Mesendoderm (in vitro differentiated cells): ENCODE data around the gene CPA5.

ENCODE experiments used
- DNase-seq: peaks from one replicate; pipeline ENCODE4 v3.0.0; 2013
- H2AK5ac ChIP-seq: 2 replicates; pipeline ENCODE4 v1.6.1; 2013; ENCODE audit warnings: low read length, inconsistent platforms
- H2BK120ac ChIP-seq: 2 replicates; pipeline ENCODE4 v1.6.1; 2013; ENCODE audit warnings: low read depth, mild to moderate bottlenecking, low read length, moderate library complexity, mixed read lengths
- H2BK15ac ChIP-seq: replicated peaks from 2 replicates; pipeline ENCODE4 v1.6.1; 2013; ENCODE audit warnings: low read depth, mild to moderate bottlenecking, moderate library complexity
- H2BK5ac ChIP-seq: 2 replicates; pipeline ENCODE4 v1.6.1; 2013; ENCODE audit warnings: low read length, inconsistent platforms
- H3K18ac ChIP-seq: 2 replicates; pipeline ENCODE4 v1.6.1; 2013; ENCODE audit warnings: mild to moderate bottlenecking, low read length, mixed read lengths
- H3K23ac ChIP-seq: one replicate; pipeline ENCODE4 v1.6.1; 2013; ENCODE audit warnings: low read length
- H3K27ac ChIP-seq: 2 replicates; pipeline ENCODE4 v1.5.1; 2013; ENCODE audit warnings: low read depth, mild to moderate bottlenecking, inconsistent platforms, low read length, moderate library complexity
- H3K27me3 ChIP-seq: 2 replicates; pipeline ENCODE4 v1.6.1; 2013; ENCODE audit warnings: low read length, control low read depth, mild to moderate bottlenecking, inconsistent platforms; ENCODE audit not compliant: insufficient read depth, poor library complexity
- H3K36me3 ChIP-seq: 2 replicates; pipeline ENCODE4 v1.6.1; 2013; ENCODE audit warnings: low read length, inconsistent platforms; ENCODE audit not compliant: control insufficient read depth, insufficient read depth
- H3K4ac ChIP-seq: one replicate; pipeline ENCODE4 v1.6.1; 2013; ENCODE audit warnings: low read depth, mild to moderate bottlenecking, low read length, moderate library complexity
- H3K4me1 ChIP-seq: 2 replicates; pipeline ENCODE4 v1.6.1; 2013; ENCODE audit warnings: low read depth, low read length, inconsistent platforms; ENCODE audit not compliant: control insufficient read depth
- H3K4me2 ChIP-seq: 2 replicates; pipeline ENCODE4 v1.6.1; 2013; ENCODE audit warnings: low read length
- H3K4me3 ChIP-seq: 2 replicates; pipeline ENCODE4 v1.5.1; 2013; ENCODE audit warnings: mild to moderate bottlenecking, low read length
- H3K56ac ChIP-seq: one replicate; pipeline ENCODE4 v1.6.1; 2013; ENCODE audit warnings: low read length
- H3K79me1 ChIP-seq: 2 replicates; pipeline ENCODE4 v1.6.1; 2013; ENCODE audit warnings: low read length, inconsistent platforms
- H3K79me2 ChIP-seq: 2 replicates; pipeline ENCODE4 v1.6.1; 2013; ENCODE audit warnings: mild to moderate bottlenecking, low read length; ENCODE audit not compliant: control insufficient read depth, insufficient read depth
- H3K9ac ChIP-seq: 2 replicates; pipeline ENCODE4 v1.6.1; 2013; ENCODE audit warnings: low read length, inconsistent platforms
- H4K5ac ChIP-seq: one replicate; pipeline ENCODE4 v1.6.1; 2013; ENCODE audit warnings: low read length
- H4K8ac ChIP-seq: one replicate; pipeline ENCODE4 v1.6.1; 2013; ENCODE audit warnings: low read depth, mild to moderate bottlenecking, control low read depth, low read length, moderate library complexity
- WGBS: extraction: QIAGEN DNeasy Blood & Tissue Kit; methylation state at CpG from one replicate; pipeline ENCODE4 v1.1.7; 2013; ENCODE audit warnings: low lambda C conversion rate, missing lambda C conversion rate; ENCODE audit not compliant: insufficient coverage; ENCODE audit errors: extremely low coverage; 5-methylcytosine and 5-hydroxymethylcytosine counted together

The CPA5 gene

DNA sequence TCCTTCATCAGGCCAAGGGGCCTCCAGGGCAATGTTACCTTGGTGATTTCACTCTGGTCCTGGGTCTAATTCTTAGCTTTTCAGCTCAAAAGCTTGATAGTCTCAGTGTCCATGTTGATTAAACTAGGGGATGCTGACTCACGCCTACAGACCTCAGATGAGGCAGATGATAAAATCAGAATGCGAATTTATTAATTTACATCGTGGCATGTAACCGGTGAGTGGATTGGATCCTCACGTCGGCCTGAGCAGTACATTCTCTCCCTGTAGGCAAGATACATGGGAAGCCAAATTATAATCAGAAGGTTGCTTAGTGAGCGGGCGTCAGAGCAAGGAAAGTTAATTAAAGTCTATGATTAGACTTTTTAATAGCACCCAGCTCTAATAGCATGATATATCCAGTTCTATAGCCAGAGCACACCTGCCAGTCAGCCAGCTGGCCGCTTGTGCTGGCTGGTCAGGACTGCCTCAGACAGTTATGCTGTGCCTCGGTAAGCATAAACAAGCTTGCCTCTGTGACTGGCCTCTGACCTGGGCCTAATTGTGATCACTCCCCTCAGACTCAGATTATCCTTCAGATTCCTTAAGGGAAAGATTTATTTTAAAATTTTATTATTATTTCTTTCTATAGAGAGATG is 20.2 kb upstream of the CPA5 start:
- Histone ChIP-seq H2AK5ac (no peak overlapping the region), H3K27me3 (no peaks in the 10 kb centered on the region), H3K27ac (no peak overlapping the region), H3K56ac (no peak overlapping the region), H3K4ac (no peak overlapping the region), H3K4me1 (no peaks in the 10 kb centered on the region), H3K9ac (no peak overlapping the region), H3K4me2 (no peak overlapping the region), H3K79me1 (no peaks in the 10 kb centered on the region), H3K36me3 (no peaks in the 10 kb centered on the region), H4K8ac (no peak overlapping the region), H2BK120ac (no peak overlapping the region), H2BK15ac (no peak overlapping the region), H2BK5ac (no peak overlapping the region), H3K4me3 (no peak overlapping the region), H3K18ac (no peak overlapping the region), H4K5ac (no peak overlapping the region), H3K79me2 (no peaks in the 10 kb centered on the region), H3K23ac (no peak overlapping the region)
- DNase-seq = no peak
- WGBS = no CpG with 5 or more reads among the region's 10 CpGs

DNA sequence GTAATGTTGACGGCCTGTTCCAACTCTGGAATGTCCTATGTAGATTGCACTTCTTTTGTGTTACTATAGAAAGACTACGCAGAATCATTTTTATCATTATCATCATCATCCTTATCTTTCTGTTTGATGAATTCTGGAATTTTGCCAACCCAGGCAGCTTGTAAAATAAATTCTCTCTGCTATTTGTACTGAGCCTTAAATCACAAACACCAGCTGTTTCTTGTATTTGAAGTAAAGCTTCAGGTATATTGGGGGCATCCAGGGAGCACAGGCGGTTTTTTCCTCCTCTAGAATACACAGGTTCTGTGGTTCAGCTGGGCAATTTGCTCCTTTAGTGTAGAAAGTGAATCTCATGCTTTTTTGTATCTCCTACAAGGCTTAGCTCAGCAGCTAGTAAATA is 14.9 kb upstream of the CPA5 start:
- Histone ChIP-seq H3K79me2 (no peaks in the 10 kb centered on the region), H3K36me3 (no peaks in the 10 kb centered on the region), H3K56ac (no peak overlapping the region), H3K4me1 (no peaks in the 10 kb centered on the region), H3K23ac (no peak overlapping the region), H3K27ac (no peak overlapping the region), H2AK5ac (no peak overlapping the region), H2BK120ac (peak overlapping the region; percentile 61), H4K8ac (no peak overlapping the region), H3K9ac (no peak overlapping the region), H3K4me2 (no peak overlapping the region), H3K4me3 (no peak overlapping the region), H4K5ac (no peak overlapping the region), H3K27me3 (no peaks in the 10 kb centered on the region), H3K18ac (no peak overlapping the region), H2BK15ac (no peak overlapping the region), H3K79me1 (no peaks in the 10 kb centered on the region), H2BK5ac (no peak overlapping the region), H3K4ac (no peak overlapping the region)
- DNase-seq = no peak
- WGBS = no CpG with 5 or more reads among the region's 3 CpGs

DNA sequence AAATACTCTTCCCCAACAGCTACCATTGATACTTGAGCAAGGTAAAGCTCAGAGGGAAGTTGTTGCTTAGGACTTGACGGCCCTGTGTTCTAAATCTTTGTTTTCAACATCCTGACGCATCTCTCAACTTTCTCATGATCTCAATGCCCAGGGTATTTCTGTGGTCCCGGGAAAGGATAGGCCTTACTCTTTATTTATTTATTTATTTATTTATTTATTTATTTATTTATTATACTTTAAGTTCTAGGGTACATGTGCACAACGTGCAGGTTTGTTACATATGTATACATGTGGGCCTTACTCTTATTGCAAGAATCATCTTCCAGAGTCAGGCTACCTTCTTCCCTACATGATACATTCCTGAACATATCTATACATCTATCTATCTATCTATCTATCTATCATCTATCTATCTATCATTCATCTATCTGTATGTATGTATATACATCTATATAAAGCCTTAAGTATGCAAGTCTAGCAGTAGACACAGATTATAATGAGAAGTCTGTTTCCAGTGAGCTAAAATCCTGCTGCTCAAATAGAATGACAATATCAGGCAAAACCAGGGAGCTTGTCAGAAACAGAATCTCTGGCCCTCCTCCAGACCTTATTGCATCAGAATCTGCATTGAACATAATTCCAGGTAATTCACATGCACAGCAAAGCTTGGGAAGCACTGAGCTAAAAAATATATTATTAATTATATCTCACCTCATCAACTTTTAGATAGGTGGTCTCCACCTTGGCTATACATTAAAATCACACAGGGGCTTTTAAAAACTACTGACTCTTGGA is 12.2 kb upstream of the CPA5 start:
- WGBS = no CpG with 5 or more reads among the region's 4 CpGs
- no peaks in the 10 kb centered on the region for H3K79me1 ChIP-seq
- no peak overlapping the region for H3K9ac ChIP-seq

DNA sequence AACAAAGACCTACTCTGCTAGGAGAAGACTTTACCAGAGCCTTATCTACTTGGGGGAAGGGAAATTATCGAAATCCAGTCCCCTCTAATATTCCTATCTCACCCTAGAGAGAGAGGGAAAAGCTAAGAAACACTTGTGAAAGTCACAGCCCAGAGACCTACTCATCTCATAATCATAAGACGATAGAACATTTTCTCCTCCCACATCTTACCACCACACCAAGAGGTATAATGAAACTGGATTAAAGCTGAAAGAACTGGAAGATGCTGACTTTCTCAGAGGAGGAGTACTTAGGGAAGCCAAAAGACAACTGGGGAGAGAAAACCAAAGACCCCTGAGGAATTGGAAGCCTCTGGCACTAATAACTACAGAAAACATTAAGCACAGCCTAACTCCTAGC is 10.8 kb upstream of the CPA5 start:
- Histone ChIP-seq H3K23ac (no peak overlapping the region), H3K79me1 (no peaks in the 10 kb centered on the region), H3K56ac (no peak overlapping the region), H3K4ac (no peak overlapping the region), H2BK5ac (no peak overlapping the region), H3K36me3 (no peaks in the 10 kb centered on the region), H2BK15ac (no peak overlapping the region), H3K27me3 (no peaks in the 10 kb centered on the region), H3K4me1 (no peaks in the 10 kb centered on the region), H3K79me2 (no peaks in the 10 kb centered on the region), H3K27ac (no peak overlapping the region), H3K4me3 (no peak overlapping the region), H2AK5ac (no peak overlapping the region), H4K5ac (no peak overlapping the region), H3K4me2 (no peak overlapping the region), H3K9ac (no peak overlapping the region), H2BK120ac (no peak overlapping the region), H4K8ac (no peak overlapping the region), H3K18ac (no peak overlapping the region)
- no peak for DNase-seq
- WGBS = no CpG with 5 or more reads among the region's 2 CpGs

More for the DNA sequence above, 12.2 kb upstream of the CPA5 start:
- H3K27me3 ChIP-seq = no peaks in the 10 kb centered on the region
- H2AK5ac ChIP-seq = no peak overlapping the region
- H3K4me1 ChIP-seq = no peaks in the 10 kb centered on the region
- H2BK5ac ChIP-seq = no peak overlapping the region
- no peak overlapping the region for H4K5ac ChIP-seq
- no peak overlapping the region for H3K18ac ChIP-seq
- H3K27ac ChIP-seq = no peak overlapping the region
- H4K8ac ChIP-seq = no peak overlapping the region
- no peak overlapping the region for H3K56ac ChIP-seq
- H3K4me2 ChIP-seq = no peak overlapping the region
- no peak overlapping the region for H2BK120ac ChIP-seq
- no peaks in the 10 kb centered on the region for H3K36me3 ChIP-seq
- H3K23ac ChIP-seq = no peak overlapping the region
- no peaks in the 10 kb centered on the region for H3K79me2 ChIP-seq
- no peak overlapping the region for H3K4ac ChIP-seq
- DNase-seq = no peak
- no peak overlapping the region for H2BK15ac ChIP-seq
- H3K4me3 ChIP-seq = no peak overlapping the region

DNA sequence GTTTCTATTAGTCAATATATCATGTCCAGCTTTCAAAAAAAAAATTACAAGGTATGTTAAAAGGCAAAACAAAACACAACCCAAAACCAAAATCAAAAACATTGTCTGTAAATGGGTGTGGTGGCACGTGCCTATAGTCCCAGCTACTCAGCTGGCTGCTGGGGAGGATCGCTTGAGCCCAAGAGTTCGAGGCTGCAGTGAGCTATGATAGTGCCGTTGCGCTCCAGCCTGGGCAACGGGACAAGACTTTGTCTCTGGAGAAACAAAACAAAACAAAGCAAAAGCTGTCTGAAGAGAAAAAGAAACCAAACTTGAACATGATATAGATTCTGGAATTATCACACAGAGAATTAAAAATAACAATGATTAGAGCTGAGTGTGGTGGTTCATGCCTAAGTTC is 10.3 kb upstream of the CPA5 start:
- Histone ChIP-seq H3K36me3 (no peaks in the 10 kb centered on the region), H3K23ac (no peak overlapping the region), H3K4me2 (no peak overlapping the region), H3K4me3 (no peak overlapping the region), H3K79me1 (no peaks in the 10 kb centered on the region), H3K79me2 (no peaks in the 10 kb centered on the region), H3K18ac (no peak overlapping the region), H4K8ac (no peak overlapping the region), H3K9ac (no peak overlapping the region), H2BK120ac (no peak overlapping the region), H2AK5ac (no peak overlapping the region), H3K27ac (no peak overlapping the region), H2BK5ac (no peak overlapping the region), H4K5ac (no peak overlapping the region), H3K27me3 (no peaks in the 10 kb centered on the region), H3K56ac (no peak overlapping the region), H3K4ac (no peak overlapping the region), H2BK15ac (no peak overlapping the region), H3K4me1 (no peaks in the 10 kb centered on the region)
- no peak for DNase-seq
- WGBS = no CpG with 5 or more reads among the region's 6 CpGs
